Lower lobe of right lung (tissue), 2 donors: ENCODE data around the gene ENDOV. TPM values are rescaled to one million over a fixed set of nuclear protein-coding genes. Genes with fewer than 3 reads are reported as not detected.

Source experiments
- ATAC-seq, 2 donors: fragments of 200-7000 bp; cut with Tn5 transposase; one replicate each; pipeline ENCODE4 v1.9.1; 2020 to 2022; ENCODE audit warnings: mild to moderate bottlenecking in 2 of 2, moderate library complexity in 2 of 2
- DNase-seq: peaks from one replicate; pipeline ENCODE4 v3.0.0-alpha.2; 2020
- H3K27ac ChIP-seq: fragments of 200-600 bp; one replicate; pipeline ENCODE4 v1.8.0; 2022
- H3K27me3 ChIP-seq: fragments of 200-600 bp; one replicate; pipeline ENCODE4 v1.8.0; 2022; ENCODE audit warnings: low read depth
- H3K36me3 ChIP-seq: fragments of 200-600 bp; one replicate; pipeline ENCODE4 v1.8.0; 2022; ENCODE audit warnings: mild to moderate bottlenecking
- H3K4me1 ChIP-seq: fragments of 200-600 bp; one replicate; pipeline ENCODE4 v1.8.0; 2022
- H3K4me3 ChIP-seq: fragments of 200-600 bp; one replicate; pipeline ENCODE4 v1.8.0; 2022; ENCODE audit warnings: mild to moderate bottlenecking
- H3K9me3 ChIP-seq: fragments of 200-600 bp; one replicate; pipeline ENCODE4 v1.8.0; 2022
- intact Hi-C: fragments of 100-400 bp; cut with DNase I; formaldehyde crosslinking; loops from one replicate; pipeline ENCODE4 v1.11.0; 2022
- total RNA-seq: library from RNA; stranded (reverse); fragmentation: NEBNext Ultra II Directional; extraction: Animal tissue kit (Norgen Biotek cat#: 25700); gene quantifications from one replicate; pipeline ENCODE4 v1.2.1, GENCODE V29; 2021
- TF ChIP-seq, protein P1 (sequence below): fragments of 200-600 bp; IDR thresholded peaks from one replicate; pipeline ENCODE4 v1.8.0; 2022; ENCODE audit warnings: antibody characterized with exemption, mild to moderate bottlenecking
- donor health status: DM: no; HTN: yes; CAD: no; lungs with severe emphysema.

The ENDOV gene
- total RNA-seq, 1 donor from 2014 or later: 23.4 TPM

DNA sequence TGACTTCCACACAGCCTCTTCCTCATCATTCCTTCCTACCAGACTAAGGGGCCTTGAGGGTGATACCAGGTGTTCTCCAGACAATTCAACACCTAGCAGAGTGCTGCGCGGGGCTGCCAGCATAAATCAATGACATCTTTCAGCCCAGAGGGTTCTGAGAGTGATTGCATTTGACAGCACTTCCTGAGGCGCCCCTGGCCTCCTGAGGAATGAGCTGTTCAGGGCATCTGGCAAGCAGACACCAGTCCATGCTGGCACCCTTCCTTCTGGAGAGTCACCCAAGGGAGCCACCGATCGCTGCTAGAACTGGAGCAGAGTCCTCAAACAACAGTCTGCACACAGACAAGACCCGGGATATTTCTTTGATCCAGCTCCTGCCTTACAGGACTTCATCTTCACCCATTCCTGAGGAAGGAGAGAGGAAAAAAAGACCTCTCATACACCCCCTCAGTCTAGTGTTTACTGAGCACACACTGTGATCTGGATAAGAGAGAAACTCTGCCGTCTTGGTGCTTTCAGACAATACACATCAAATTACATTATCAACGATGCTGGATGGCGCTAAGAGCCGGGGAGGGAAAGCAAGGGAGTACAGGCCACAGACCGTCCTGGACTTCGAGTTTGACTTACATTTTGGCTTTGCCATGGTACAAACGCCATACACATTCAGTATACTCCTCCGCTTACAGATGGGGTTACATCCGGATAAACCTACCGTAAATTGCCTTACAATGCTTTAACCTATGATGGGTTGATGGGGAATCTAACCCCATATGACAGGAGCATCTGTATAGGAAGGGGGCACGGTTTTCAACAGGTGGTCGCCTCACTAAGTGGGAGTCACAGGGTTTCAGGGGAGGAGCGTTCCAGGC, 38.4 kb downstream of the ENDOV start:
- H3K4me1 ChIP-seq: peaks cover 17% of the 10 kb centered on the region
- TF ChIP-seq, protein P1, sequence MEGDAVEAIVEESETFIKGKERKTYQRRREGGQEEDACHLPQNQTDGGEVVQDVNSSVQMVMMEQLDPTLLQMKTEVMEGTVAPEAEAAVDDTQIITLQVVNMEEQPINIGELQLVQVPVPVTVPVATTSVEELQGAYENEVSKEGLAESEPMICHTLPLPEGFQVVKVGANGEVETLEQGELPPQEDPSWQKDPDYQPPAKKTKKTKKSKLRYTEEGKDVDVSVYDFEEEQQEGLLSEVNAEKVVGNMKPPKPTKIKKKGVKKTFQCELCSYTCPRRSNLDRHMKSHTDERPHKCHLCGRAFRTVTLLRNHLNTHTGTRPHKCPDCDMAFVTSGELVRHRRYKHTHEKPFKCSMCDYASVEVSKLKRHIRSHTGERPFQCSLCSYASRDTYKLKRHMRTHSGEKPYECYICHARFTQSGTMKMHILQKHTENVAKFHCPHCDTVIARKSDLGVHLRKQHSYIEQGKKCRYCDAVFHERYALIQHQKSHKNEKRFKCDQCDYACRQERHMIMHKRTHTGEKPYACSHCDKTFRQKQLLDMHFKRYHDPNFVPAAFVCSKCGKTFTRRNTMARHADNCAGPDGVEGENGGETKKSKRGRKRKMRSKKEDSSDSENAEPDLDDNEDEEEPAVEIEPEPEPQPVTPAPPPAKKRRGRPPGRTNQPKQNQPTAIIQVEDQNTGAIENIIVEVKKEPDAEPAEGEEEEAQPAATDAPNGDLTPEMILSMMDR: no peak
- intact Hi-C loops: no loop called here
- no peaks in the 10 kb centered on the region for H3K36me3 ChIP-seq
- no peaks in the 10 kb centered on the region for H3K9me3 ChIP-seq
- DNase-seq: no peak
- H3K4me3 ChIP-seq: peak overlapping the region; percentile 89
- ATAC-seq: no peak
- H3K27me3 ChIP-seq: no peaks in the 10 kb centered on the region
- H3K27ac ChIP-seq: no peak overlapping the region

DNA sequence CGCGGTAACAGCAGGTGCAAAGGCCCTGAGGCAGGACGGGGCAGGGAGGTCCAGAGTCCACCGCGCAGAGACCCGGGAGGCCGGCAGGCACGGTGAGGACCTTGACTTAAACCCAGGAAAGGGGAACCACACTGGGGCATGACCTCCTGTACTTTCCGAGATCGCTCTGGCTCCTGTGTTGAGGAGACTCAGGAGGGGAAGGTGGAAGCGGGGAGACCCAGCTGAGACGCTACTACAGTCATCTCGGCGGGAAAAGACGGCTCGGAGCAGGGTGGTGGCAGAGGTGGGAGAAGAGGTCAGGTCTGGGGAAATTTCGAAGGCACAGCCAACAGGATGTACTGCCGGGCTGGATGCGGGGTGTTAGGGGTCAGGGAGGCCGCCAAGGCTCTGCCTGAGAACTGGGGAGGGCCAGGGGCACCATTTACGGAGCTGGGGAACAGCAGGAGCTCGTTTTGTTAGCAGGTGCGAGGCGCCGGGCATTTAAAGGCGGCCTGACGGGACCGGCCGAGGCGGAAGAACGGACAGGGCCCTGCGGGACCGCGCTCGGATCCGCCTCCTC, 39.1 kb downstream of the ENDOV start:
- TF ChIP-seq, protein P1: no peak
- Histone ChIP-seq H3K36me3 (no peaks in the 10 kb centered on the region), H3K27ac (peak overlapping the region; percentile 97), H3K27me3 (peaks cover 5% of the 10 kb centered on the region), H3K4me3 (peak overlapping the region; percentile 89), H3K9me3 (no peaks in the 10 kb centered on the region), H3K4me1 (peaks cover 17% of the 10 kb centered on the region)
- intact Hi-C loops: no loop called here
- DNase-seq (no peak), ATAC-seq (peak in 1 of 2 donors; percentile 39)

DNA sequence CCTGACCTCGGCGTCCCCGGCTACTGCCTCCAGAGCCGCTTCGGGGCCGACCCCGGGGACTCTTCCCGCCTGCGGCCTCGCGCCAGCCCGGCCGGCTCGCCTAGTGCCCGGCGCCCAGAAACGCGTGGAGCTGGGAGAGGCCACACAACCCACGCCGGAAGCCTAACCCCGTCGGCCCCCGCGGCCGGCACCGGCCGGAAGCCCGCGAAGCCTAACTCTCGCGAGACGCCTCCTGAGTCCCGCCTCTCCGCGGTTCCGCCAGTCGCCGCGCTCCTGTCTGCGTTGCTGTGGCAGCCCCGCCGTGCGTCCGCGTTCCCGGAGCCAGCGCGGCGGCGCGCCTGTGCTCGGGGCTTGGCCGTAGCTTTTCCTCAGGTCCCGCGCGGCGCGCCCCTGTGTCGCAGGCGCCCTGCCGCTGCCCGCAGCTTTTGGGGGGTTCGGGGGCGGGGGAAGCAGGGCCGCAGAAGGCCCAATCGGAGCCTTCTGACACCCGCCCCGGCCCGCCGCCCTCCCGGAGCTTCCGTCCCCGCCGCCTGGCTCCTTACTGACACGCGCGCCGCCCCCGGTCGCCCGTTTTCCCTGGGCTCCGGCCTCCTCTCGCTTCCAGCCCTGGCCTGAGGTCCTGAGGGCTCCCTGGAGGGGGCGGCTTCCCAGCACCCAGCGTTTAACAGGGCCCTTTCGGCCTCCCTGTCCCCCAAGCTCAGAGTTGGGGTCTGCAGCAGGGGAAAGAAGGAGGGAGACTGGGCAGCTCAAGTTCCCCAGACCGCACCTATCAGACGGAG, 39.8 kb downstream of the ENDOV start:
- peak; percentile 98 for ATAC-seq
- Histone ChIP-seq H3K36me3 (no peaks in the 10 kb centered on the region), H3K27me3 (peaks cover 5% of the 10 kb centered on the region), H3K4me3 (peak overlapping the region; percentile 89), H3K9me3 (no peaks in the 10 kb centered on the region), H3K4me1 (peaks cover 17% of the 10 kb centered on the region), H3K27ac (peak overlapping the region; percentile 97)
- intact Hi-C loops: no loop called here
- TF ChIP-seq, protein P1: no peak
- peak; percentile 98 for DNase-seq

DNA sequence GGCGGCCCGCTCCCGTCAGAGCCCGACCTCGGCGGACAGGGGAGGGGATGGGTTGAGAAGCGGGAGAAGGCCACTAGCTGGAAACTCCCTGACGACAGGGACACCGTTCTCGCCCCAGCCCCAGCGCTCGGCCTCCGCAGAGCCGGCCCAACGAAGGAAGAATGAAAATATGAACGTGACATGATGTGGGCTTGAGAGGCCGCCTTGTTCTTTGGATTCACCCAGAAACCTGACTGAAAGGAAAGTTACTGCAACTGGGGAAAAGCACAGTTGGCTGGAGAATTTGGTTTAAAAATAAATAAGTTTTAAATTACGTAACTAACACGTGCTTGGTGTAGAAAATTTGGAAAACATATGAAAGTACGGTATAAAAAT, 40.4 kb downstream of the ENDOV start:
- peak overlapping the region; percentile 97 for H3K27ac ChIP-seq
- peak; percentile 70 to 75 for ATAC-seq
- peak overlapping the region; percentile 89 for H3K4me3 ChIP-seq
- peaks cover 5% of the 10 kb centered on the region for H3K27me3 ChIP-seq
- intact Hi-C loops: no loop called here
- peaks cover 17% of the 10 kb centered on the region for H3K4me1 ChIP-seq
- H3K36me3 ChIP-seq: no peaks in the 10 kb centered on the region
- no peak for DNase-seq
- H3K9me3 ChIP-seq: no peaks in the 10 kb centered on the region
- TF ChIP-seq, protein P1: no peak

DNA sequence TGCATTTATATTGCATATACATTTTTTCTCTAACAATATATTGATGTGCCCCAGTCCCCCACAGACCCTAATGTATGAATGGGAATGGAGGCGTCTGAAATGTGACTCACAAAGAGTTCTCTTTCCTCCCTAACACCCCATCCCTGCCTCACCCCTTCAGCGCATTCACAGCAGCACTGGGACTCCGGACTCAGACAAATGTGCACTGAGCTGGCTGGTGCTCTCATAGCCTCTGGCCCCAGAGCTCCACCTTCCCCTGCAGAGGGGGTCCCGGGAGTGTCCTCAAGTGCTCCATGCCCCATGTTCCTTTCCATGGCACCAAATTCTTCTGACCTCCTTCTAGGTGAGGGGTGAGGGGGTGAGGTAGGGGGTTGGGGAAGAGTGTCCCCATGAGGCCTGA, 40.8 kb downstream of the ENDOV start:
- Histone ChIP-seq H3K4me1 (peaks cover 17% of the 10 kb centered on the region), H3K27ac (peak overlapping the region; percentile 97), H3K27me3 (peaks cover 5% of the 10 kb centered on the region), H3K4me3 (peak overlapping the region; percentile 89), H3K9me3 (no peaks in the 10 kb centered on the region), H3K36me3 (no peaks in the 10 kb centered on the region)
- TF ChIP-seq, protein P1: no peak
- ATAC-seq: no peak
- intact Hi-C loops: no loop called here
- DNase-seq: no peak
